ENCODE results near the gene PXDN.

DNA sequence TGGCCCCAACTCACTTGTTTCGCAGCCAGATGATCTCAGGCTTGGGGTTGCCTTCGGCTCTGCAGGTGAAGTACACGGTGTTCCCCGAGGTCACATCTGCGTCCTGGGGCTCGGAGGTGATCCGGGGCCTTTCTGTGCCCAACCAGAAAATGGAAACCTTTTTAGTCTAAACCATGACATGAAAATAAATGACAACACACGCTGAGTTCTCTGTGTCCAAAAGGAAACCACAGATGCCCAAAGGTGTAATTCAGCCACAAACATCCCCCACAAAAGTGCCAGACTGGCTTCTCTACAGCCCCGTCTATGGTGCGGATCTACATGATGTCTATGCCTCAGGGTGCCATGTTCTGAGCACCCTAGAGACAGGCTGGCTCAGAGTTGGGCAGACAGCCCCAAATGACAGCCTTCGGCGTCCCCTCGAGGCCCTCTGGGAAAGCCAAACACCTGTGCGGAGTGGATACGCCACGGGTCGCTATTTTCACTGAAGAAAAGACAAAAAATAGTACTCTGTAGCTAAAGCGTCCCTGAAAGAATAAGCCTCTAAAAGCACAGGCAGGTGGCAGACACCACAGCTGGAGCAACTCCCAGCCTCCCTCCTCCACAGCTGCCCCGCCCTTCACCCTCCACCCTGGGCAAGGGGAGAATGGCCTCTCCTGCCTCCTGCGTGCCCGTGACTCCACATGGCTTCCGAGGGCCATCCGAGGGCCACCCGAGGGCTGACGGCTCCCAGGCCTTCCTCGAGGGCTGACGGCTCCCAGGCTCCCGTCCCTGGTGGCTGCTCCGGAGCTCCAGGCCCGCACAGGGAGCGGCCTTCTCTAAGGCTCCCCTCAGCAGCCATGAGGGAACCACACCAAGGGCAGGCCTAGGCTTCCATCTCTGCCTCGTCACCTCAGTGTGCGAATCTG lies 67.1 kb downstream of the PXDN start:
- TF ChIP-seq POLR2A (IDR thresholded peaks at IDR 0.05) = no peak
- TF ChIP-seq, protein P1, sequence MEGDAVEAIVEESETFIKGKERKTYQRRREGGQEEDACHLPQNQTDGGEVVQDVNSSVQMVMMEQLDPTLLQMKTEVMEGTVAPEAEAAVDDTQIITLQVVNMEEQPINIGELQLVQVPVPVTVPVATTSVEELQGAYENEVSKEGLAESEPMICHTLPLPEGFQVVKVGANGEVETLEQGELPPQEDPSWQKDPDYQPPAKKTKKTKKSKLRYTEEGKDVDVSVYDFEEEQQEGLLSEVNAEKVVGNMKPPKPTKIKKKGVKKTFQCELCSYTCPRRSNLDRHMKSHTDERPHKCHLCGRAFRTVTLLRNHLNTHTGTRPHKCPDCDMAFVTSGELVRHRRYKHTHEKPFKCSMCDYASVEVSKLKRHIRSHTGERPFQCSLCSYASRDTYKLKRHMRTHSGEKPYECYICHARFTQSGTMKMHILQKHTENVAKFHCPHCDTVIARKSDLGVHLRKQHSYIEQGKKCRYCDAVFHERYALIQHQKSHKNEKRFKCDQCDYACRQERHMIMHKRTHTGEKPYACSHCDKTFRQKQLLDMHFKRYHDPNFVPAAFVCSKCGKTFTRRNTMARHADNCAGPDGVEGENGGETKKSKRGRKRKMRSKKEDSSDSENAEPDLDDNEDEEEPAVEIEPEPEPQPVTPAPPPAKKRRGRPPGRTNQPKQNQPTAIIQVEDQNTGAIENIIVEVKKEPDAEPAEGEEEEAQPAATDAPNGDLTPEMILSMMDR (IDR thresholded peaks at IDR 0.05) = no peak
